Psoas muscle (tissue), 8 donors: ENCODE data around the gene VWA7. TPM values are rescaled to one million over a fixed set of nuclear protein-coding genes. Genes with fewer than 3 reads are reported as not detected.

Source experiments
- ATAC-seq, 4 donors: fragments of 200-7000 bp; cut with Tn5 transposase; one replicate each; pipeline ENCODE4 v1.9.1; 2020; ENCODE audit warnings: moderate library complexity in 3 of 4, mild to moderate bottlenecking in 2 of 4
- DNase-seq, 2 donors: peaks; one replicate each; pipeline ENCODE4 v3.0.0-alpha.2; 2020
- H3K27ac ChIP-seq: fragments of 200-600 bp; one replicate; pipeline ENCODE4 v1.8.0; 2022
- H3K27me3 ChIP-seq, 3 donors: fragments of 200-600 bp in 1 of 3; one replicate each; pipeline versions ENCODE4 v1.6.1 to v1.8.0; 2013 to 2022; ENCODE audit warnings: low read length in 2 of 3, mild to moderate bottlenecking in 2 of 3, moderate library complexity in 1 of 3; ENCODE audit not compliant: insufficient read depth in 3 of 3
- H3K36me3 ChIP-seq, 2 donors: fragments of 200-600 bp in 1 of 2; one replicate each; pipeline versions ENCODE4 v1.6.1 to v1.8.0; 2013 to 2022; ENCODE audit warnings: low read depth in 1 of 2, mild to moderate bottlenecking in 1 of 2, moderate library complexity in 1 of 2; ENCODE audit not compliant: insufficient read depth in 1 of 2
- H3K4me1 ChIP-seq: fragments of 200-600 bp; one replicate; pipeline ENCODE4 v1.8.0; 2022
- H3K4me3 ChIP-seq: fragments of 200-600 bp; one replicate; pipeline ENCODE4 v1.8.0; 2022; ENCODE audit warnings: mild to moderate bottlenecking
- H3K9me3 ChIP-seq: fragments of 200-600 bp; one replicate; pipeline ENCODE4 v1.8.0; 2022
- CTCF ChIP-seq: fragments of 200-600 bp; IDR thresholded peaks from one replicate; pipeline ENCODE4 v1.8.0; 2022; ENCODE audit warnings: antibody characterized with exemption
- WGBS, 3 donors: extraction: QIAGEN DNeasy Blood & Tissue Kit; methylation state at CpG; one replicate each; pipeline versions ENCODE4 v1.1.6 to v1.1.7; 2013; 5-methylcytosine and 5-hydroxymethylcytosine counted together
- intact Hi-C, 2 donors: fragments of 100-400 bp; cut with DNase I; formaldehyde crosslinking; loops; one replicate each; pipeline versions ENCODE4 v1.11.0 to v1.14.2; 2022
- polyA plus RNA-seq, 3 donors: library from polyadenylated mRNA; stranded (reverse); fragments of 200-250 nt; gene quantifications; one replicate each; pipeline ENCODE4 v1.2.3, GENCODE V29; 2013
- total RNA-seq, 4 donors: library from RNA; stranded (reverse); fragmentation: NEBNext Ultra II Directional in 2 of 4; extraction: Animal tissue kit (Norgen Biotek cat#: 25700) in 2 of 4; gene quantifications; one replicate each; pipeline versions ENCODE4 v1.2.1 to v1.2.4, GENCODE V29; 2021 to 2023
- donor health status: healthy with polysubstance abuse.
- donor health status: DM: no; HTN: no; CAD: no; lungs with moderate emphysema.
- donor health status: Bipolar disorder and iron deficiency.
- donor health status: healthy.
- donor health status: DM: yes; HTN: yes; CAD: no.
- donor health status: DM: no; HTN: no; CAD: no.
- donor health status: DM: no; HTN: no; CAD: no.
- donor health status: DM: yes; HTN: yes; CAD: no.

Gene VWA7
- total and polyA plus RNA-seq, 7 donors, result 0.76 to 8.0 (median 5.2) TPM

DNA sequence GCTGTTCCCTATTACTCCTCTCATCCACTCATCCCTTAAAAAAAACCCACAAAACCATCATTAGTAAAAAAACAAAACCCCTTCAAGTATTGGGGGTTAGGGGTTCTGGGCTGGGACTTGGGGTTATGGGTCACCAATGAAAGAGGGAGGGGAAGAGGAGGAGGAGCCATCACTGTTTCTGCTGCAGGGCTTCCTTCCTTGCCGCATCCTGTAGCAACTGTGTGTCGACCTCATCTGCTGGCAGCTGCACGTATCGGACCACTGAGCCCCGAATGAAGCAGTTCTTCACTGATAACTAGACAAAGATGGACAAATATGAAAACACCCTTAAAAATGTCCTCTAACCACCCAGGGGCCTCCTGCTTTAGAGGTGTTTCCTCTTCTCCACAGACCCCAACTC lies 20.5 kb upstream of the VWA7 start:
- peak overlapping the region; percentile 10 for H3K27ac ChIP-seq
- ATAC-seq, result no peak
- DNase-seq, result peak in 1 of 2 donors; percentile 18

DNA sequence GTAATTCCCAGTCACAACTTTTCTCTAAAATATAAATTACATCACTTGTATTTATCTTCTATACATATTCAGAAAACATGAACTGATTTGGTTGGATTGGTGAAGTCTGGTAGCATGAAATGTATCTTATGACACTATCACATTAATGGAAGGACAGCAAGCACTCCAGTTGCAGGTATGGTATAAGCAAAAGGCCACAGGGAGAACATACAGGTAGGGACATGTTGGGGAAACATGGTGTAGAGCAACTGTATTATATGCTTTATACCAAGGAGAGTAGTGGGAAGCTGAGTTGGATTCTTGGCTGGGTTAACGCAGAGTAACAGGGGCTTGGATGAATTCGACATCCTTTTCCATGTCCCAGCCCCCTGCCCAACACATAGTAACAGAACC lies 19.9 kb upstream of the VWA7 start:
- peak overlapping the region; percentile 94 for H3K27ac ChIP-seq

More for the DNA sequence above, 20.5 kb upstream of the VWA7 start:
- Histone ChIP-seq H3K27me3 (no peaks in the 10 kb centered on the region), H3K9me3 (no peaks in the 10 kb centered on the region), H3K36me3 (peaks cover 0 to 34% of the 10 kb centered on the region in 2 donors), H3K4me3 (no peak overlapping the region), H3K4me1 (peaks cover 24% of the 10 kb centered on the region)
- intact Hi-C loops, result loop anchor here in 1 of 2 donors (5.0 kb wide), 1 partner anchor 35 kb away; no protein-coding TSS in a partner anchor
- 54 to 58% (median 54%) methylated on average over 5 of the region's 5 CpGs for WGBS, 3 donors
- TF ChIP-seq CTCF, result no peak

DNA sequence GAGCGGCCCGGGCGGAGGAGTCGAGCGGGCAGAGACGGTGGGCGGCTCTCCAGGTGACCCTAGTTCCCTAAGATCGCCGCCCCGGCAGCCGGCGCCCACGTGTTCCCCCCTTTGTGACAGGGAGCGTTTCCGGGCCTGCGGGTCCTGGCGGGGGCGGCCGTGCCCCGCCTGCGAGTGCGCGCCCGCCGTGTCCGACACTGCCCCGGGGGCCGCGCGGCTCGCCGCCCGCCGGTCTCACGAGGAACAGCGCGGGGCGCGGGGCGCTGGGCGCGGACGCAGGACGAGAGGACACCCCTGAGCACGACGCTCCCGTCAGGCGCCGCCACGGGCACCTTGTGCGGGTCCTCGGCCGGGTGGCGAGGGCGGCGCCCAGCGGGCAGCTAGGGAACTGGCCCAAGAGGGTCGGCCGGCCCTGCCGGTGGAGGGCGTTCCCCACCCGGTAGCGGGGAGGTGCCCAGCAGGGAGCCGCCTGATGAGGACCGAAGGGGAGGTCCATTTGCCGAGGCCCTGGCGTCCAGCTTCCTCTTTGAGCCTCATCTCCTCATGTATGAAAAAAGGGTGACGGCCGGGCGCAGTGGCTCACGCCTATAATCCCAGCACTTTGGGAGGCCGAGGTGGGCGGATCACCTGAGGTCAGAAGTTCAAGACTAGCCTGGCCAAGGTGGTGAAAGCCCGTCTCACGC lies 18.6 kb upstream of the VWA7 start, which contains the start of gene VARS1:
Gene VARS1, minus strand, starts transcription at position 137 of the 683 bp plus-strand sequence. CDS start 535 bp downstream, outside the sequence.
- peak within 1 kb of the TSS; percentile 81 for H3K4me3 ChIP-seq
- peak; percentile 90 to 93 (median 92) for ATAC-seq
- H3K4me1 ChIP-seq, result peaks cover 24% of the 10 kb centered on the region
- TF ChIP-seq CTCF, result peak; percentile 80
- intact Hi-C loops, result loop anchor here (2.0 to 5.0 kb wide), 2 partner anchors 31 to 37 kb away; partner anchors contain the start of gene HSPA1B (in 1 of the 2)
- no peaks in the 10 kb centered on the region for H3K9me3 ChIP-seq
- DNase-seq, result peak; percentile 93 to 96
- H3K27ac ChIP-seq, result peak within 1 kb of the TSS; percentile 94
- no peaks in the 10 kb centered on the region for H3K27me3 ChIP-seq
- H3K36me3 ChIP-seq, result peaks cover 0 to 37% of the 10 kb centered on the region in 2 donors
- 0 to 1% (median 0%) methylated on average over 49 to 75 of the region's 75 CpGs for WGBS, 3 donors

More for the DNA sequence above, 19.9 kb upstream of the VWA7 start:
- WGBS, 3 donors, result 78 to 85% (median 81%) methylated on average over 2 of the region's 2 CpGs
- peaks cover 24% of the 10 kb centered on the region for H3K4me1 ChIP-seq
- ATAC-seq (no peak), DNase-seq (peak in 1 of 2 donors; percentile 18)
- no peak for TF ChIP-seq CTCF
- no peaks in the 10 kb centered on the region for H3K27me3 ChIP-seq
- H3K9me3 ChIP-seq, result no peaks in the 10 kb centered on the region
- H3K36me3 ChIP-seq, result peaks cover 0 to 34% of the 10 kb centered on the region in 2 donors
- intact Hi-C loops, result loop anchor here in 1 of 2 donors (5.0 kb wide), 1 partner anchor 35 kb away; no protein-coding TSS in a partner anchor
- no peak overlapping the region for H3K4me3 ChIP-seq

GRCh38 chr6:31794866-31795615 lies 17.9 kb upstream of the VWA7 start:
- intact Hi-C loops, result loop anchor here (2.0 to 5.0 kb wide), 2 partner anchors 32 to 37 kb away; partner anchors contain the start of gene HSPA1B (in 1 of the 2)
- Histone ChIP-seq H3K36me3 (peaks cover 0 to 44% of the 10 kb centered on the region in 2 donors), H3K27me3 (no peaks in the 10 kb centered on the region), H3K4me1 (peaks cover 24% of the 10 kb centered on the region), H3K9me3 (no peaks in the 10 kb centered on the region), H3K27ac (peak overlapping the region; percentile 94), H3K4me3 (peak overlapping the region; percentile 81)
- no peak for TF ChIP-seq CTCF
- ATAC-seq (peak; percentile 3 to 45 (median 30)), DNase-seq (no peak)
- 1 to 2% (median 1%) methylated on average over 43 to 44 of the region's 44 CpGs for WGBS, 3 donors
